Activated CD8-positive, alpha-beta memory T cell treated with anti-CD3 and anti-CD28 coated beads, Interleukin-2, amount 50 U/mL, for 1 hour (primary cell): Measurements from ENCODE around the gene BPIFB4.

ENCODE experiments used
- DNase-seq: peaks from one replicate; pipeline ENCODE4 v3.0.0-alpha.2; 2020; ENCODE audit errors: extremely low read depth

BPIFB4 gene

DNA sequence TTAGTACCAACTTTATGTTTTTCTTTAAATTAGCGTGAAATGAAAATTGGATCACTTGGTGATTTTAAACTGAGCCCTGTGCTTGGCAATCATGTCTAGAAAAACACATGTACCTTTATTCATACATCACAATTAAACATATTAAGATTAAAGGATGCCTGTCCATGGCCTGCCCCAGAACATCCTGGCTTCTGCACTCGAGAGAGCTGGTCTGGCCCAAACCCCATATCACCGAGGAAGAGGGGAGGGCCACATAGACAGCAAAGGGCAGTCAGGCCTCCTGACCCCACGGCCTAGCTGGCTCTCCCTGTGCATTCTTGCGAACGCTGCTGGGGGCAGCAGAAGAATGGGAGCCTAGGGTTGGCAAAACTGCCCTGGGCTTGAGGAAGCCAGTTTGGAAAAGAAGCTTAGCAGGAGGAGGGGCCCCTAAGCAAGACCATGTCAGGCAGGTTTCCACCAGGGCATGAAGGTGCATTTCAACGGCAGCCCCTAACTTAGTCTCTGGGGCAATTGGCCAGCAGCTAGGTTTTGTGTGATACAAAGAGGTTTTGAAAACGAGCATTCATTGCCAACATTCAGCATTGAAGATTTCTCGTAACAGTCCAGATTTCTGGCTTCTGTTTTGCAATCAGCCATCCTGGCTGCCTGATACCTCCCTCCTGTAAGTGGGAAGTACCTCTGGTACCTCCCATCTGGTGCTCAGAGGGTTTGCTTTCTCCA is 17.2 kb upstream of the BPIFB4 start:
- no peak for DNase-seq

DNA sequence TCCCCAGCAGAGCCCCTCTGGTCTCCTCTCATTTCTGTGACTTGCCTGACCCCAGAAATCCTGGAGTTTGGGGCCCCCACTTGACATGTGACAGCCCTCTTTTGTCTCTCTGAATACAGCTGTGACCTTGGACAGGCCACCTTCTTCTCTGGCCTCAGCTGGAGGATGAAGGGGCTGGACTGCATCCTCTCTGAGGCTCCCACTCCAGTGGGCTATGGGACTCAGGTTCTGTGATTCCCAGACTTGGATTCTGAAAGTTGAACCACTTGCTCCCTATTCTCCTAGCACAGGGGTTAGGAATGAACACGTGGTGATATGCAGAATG is 16.7 kb upstream of the BPIFB4 start:
- no peak for DNase-seq

DNA sequence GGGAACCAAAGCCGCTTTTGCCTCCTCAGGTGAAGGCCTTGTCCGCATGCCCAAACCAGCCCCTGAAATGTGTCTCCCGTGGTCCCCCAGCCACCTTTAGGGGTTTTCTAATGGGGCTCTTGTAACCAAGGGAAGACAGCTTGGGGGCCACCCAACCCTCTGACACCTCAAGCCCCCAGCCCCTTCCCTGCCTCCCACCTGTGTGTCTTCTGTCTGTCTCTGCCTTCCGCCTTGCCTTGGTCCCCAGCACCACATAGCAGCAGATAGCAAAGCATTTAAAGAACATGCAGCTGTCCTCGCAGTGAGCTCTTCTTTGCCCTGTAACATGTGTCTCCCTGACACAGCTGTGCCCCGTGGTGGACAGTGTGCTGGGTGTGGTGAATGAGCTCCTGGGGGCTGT is 16.2 kb upstream of the BPIFB4 start:
- DNase-seq: no peak

DNA sequence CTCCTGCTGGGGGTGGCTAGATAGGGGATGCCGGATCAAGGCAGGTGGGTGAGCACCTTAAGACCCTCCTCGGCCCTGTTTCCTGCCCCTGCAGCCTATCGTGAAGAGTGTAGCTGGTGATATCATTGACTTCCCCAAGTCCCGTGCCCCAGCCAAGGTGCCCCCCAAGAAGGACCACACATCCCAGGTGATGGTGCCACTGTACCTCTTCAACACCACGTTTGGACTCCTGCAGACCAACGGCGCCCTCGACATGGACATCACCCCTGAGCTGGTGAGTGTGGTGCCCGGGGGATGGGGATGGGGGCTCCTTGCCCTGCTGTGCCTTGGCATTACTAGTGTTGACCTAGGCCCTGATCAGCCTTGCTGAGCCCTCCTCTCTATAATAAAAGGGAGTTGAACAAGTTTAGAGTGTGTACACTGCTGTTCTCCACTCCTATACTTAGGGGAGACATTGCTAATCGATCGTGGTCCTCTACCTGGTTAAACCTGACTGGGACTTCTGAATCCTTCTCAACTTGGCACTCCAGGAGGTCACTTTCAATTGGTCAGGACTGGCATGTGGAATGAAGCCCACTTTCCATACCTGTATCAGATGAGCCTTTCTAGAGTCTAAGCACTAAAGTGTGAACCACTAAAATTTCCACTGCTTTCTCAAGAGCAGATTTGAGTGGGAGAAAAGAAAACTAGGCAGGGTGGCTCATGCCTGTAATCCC is 14.7 kb upstream of the BPIFB4 start:
- no peak for DNase-seq

DNA sequence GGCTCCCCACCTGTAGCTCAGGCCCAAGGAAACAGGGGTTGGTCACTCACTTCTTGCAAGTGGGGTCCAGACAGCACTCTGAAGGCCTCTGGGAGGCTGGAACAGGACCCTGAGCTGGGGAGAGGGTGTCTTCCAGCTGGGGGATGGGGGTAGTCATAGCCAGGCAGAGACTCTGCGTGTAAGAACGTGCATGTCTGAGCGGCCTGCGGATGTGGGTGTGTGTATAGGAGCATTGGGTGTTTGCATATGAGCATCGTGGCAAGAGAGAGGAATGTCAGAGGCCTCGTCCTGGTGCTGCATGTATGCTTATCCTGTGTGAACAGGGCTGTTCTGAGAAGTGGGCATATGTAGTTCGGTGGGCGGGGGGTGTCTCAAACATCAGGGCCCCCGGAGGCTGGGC is 13.7 kb upstream of the BPIFB4 start:
- DNase-seq: no peak

DNA sequence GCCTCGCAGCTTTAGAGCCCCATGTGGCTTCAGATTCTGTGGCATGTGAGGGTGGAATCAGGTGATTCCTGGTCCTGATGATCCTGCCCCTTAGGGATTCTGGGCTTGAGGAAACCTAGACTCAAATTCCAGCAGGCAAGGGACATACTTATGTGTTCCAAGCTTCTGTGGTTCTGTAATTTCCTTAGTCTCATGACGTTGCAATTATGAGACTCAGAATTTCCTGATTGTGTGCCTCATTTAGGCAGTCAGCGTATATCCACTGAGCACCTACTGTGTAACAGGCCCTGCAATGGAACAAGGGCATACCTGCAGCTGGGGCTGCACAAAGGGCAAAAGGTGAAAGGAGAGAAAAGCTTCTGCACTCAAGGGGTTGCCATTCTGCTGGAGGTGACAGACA is 11.6 kb upstream of the BPIFB4 start:
- DNase-seq: no peak

DNA sequence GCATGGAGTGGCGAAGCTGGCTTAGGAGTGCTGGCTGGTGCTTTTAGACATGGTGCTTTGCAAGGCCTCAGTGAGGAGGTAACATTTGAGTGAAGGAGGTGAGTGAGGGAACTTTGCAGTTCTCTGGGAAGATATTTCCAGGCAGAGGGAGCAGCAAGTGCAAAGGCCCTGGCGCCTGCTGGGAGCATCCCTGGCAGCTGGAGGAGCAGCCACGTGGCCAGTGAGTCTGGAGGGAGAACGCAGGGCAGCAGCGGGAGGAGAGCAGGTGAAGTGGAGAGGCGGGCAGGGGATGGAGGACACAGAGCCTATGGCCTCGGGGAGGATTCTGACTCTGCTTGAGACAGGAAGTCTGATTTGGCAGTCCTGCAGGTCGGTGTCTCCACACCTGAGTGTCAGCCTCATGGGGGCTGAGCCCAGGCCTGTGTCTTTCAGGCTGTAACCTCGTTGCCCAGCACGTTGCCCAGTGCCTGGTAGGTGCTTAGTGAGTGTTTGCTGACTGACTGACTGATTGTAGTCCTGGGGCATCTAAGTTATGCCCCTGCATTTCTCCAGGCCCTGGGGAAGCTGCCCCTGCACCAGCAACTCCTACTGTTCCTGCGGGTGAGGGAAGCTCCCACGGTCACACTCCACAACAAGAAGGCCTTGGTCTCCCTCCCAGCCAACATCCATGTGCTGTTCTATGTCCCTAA is 11.0 kb upstream of the BPIFB4 start:
- no peak for DNase-seq

DNA sequence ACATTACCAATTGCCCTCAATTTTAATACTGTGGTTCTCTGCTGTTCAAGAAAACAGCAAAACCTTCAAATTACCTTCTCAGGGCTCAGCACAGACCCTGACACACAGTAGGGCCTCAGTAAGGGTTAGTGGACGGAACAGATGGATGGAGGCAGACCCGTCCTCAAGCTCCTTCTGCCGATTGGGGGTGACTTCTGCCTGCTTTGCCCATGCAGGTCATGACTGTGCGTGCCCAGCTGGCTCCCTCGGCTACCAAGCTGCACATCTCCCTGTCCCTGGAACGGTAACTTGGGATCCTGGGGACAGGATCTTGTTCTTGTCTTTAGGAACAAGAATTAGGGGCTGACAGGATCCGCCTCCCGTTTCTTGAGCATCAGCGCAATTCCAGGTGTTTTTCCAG is 9.8 kb upstream of the BPIFB4 start:
- DNase-seq: no peak

DNA sequence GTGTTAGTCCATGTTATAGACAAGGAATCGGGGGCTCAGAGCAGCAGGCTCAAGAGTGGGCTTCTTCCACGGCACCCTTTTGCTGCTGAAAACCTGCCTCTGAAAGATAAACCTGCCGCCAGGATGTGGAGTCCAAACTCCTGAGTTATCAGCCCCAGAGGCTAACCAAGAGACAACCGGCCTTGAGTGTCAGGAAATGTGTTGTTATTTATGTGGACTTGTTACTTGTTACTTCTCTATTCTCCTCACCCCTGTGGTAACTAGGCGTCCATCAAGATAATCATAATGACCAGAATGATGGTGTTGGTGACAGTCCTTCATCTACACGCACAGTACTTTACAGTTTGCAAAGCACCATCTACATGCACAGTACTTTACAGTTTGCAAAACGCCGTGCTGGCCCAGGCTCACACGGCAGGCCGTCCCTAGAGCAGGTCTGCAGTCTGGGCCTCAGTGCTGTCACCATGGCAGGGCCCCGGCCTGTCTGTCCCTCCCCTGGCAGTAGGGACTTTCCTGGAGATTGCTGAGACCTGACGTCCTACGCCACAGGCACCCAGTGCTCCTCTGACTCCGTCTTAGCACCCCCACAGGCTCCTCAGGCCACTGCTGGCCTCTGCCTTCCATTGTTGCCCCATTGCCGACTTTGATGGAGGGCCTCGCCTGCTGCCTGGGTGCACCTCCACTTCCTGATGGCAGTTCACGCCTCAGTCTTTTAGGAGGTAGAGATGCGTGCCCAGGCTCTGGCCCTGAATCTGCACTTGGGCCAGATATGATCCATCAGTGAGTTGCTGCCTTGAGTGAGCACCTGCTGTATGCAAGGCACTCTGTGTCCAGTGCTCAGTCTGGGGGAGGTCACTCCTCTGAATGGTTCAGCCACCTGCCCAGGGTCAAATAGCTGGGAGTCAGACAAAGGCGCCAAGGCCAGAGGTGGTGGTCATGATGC is 9.1 kb upstream of the BPIFB4 start:
- no peak for DNase-seq

DNA sequence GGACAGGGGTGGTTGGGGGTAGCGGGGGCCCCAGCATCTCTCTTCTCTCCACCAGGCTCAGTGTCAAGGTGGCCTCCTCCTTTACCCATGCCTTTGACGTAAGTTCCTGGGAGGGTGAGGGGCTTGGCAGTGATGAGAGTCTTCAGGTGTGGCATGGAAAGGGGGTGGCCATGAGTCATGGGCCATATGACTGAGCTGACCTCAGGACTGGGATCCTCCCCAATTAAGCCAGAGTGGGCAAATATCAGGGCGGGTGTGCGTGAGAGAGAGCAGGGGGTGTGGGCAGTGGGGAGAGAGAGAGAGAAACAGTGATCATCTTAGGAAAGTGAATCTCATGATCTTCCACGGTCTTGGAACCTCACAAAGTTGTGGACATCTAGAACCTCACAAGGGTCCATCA is 8.2 kb upstream of the BPIFB4 start:
- DNase-seq: no peak

DNA sequence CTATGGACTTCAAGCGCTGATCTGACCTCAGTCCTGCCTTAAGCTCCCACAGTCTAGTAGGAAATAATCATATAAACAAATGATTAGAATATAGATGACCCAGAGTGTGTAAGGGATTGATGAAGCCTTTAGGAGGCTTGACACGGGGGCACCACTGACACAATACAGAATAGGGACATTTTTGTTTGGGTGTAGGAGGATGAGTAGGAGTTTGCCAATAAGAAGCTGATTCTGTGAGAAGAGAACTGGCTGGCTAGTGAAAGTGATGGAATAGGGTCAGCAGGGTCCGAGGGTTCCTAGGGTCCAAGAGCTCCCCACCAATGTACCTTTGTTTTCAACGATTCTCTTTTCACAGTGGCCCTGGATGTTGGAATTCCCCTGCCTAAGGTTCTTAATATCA is 7.1 kb upstream of the BPIFB4 start:
- no peak for DNase-seq

DNA sequence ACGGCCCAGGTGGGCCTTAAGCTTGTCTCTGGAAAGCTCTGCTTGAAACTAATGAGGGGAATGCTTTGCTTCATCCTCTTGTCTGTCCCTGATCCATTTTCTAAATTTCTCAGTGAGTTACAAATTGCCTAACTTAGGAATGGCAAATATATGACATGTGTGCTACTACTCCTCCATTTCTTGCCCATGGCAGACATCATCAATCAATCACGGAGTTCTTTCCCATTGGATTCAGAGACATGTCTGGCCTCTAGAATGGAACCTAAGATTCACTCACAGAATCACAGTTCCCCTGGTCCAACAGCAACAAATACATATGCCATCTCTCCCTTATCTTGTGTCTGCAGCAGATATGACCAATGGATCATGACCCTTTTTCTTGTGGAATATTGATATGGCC is 6.6 kb upstream of the BPIFB4 start:
- no peak for DNase-seq

DNA sequence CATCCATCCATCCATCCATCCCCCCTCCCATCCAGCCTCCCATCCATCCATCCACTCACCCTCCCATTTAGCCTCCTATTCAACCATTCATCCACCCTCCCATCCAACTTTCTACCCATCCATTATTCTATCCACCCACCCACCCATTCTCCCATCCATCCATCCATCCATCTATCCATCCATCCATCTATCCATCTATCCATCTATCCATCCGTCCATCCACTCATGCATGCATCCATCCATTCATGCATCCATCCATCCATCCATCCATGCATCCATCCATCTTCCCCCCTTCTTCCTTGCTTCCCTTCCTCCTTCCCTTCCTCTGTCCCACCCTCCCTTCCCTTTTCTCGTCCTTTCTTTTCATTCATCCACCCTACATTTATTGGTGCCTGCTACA is 4.8 kb upstream of the BPIFB4 start:
- no peak for DNase-seq

DNA sequence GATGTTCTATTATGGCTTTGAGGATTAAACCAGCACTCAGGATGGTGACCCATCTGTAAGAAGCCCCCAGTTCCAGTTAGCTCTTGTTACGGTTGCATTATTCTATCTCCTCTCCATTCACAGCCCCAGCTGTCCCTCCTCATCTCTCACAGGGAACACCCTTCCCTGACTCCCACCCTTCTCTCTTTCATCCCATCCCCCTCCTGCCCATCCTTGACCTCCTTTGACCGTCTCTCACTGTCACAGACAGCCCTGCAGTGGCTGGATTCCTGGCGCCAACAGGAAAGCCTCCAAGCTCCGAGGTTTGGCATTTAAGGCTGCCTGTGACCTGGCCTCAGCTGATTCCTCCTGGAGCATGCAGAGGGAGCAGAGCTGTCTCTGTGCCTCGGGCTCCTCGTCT is 4.2 kb upstream of the BPIFB4 start:
- no peak for DNase-seq

DNA sequence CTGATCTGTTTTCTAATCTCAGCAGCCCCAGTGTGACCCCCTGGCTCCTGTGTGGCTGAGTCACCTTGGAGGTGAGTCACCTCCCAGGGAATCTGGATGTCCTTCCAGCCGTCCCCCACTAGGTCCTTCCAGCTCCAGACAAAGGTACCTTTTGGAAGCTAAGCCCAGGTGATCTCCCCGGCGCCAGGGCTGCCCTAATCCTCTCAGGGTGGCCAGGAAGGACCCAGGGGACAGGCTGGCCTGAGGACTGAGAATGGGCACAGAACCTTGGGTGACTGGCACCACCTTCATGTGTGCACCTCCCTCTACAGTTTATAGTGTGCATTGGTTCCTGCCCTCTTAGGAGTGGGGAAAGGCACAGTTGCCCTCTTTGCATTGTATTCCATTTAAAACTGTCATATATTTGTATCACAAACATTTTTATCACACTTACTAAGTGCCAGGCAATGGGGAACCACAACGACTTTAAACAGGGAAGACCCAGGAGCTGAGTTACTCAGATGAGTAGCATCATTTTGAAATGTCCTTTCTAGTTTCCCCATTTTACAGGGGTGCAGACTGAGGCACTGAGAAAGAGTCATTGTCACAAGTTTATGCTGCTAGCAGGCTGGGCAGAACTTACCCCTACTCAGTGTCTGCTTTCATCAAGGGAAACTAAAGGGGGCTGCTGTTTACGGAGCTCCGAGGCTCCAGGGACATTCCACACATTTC is 2.6 kb upstream of the BPIFB4 start:
- no peak for DNase-seq

DNA sequence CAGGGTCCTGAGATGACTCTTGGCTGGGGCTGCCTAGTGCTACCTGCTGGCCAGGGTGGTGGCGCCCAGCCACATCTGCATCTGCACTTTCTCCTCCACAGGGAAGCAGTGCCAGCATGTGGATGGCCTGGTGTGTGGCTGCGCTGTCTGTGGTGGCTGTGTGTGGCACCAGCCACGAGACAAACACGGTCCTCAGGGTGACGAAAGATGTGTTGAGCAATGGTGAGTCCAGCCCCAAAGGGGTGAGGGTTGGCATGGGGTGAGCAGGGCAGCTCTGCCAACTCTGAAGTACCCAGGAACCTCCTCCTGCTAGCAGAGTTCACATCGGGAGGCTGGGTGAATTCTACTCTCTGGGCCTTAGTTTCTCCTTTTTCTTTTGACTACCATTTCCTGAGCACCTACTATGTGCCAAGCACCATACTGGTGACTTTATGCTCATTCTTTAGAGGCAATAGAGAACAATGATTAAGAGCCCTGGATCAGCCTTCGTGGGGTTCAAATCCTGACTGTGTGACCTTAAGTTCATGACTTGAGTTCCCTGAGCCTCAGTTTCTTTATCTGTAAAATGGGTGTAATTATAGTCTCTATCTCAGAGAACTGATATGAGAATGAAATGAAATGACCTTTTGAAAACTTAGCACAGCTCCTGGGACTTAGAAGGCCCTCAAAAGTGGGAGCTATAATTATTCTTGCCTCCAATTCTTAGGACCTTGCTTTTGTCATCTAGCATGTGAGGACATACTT is 2.1 kb downstream of the BPIFB4 start:
- DNase-seq: no peak

DNA sequence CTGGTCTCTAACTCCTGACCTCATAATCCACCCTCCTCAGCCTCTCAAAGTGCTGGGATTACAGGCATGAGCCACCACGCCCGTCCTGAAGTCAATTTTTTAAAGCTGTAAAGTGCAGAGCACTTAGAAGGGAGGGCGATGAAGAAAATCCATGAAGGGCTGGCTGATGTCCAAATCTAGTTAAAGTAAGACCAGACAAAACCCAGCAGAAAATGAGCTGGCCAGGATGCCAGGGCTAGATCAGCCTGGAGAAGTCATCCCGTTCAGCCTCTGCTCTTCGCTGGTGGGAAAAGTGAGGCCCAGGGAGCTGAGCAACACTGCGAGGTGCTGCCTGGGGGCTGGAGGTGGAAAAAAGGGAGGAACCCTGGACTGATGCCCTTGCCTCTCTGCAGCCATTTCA is 3.1 kb downstream of the BPIFB4 start:
- no peak for DNase-seq

DNA sequence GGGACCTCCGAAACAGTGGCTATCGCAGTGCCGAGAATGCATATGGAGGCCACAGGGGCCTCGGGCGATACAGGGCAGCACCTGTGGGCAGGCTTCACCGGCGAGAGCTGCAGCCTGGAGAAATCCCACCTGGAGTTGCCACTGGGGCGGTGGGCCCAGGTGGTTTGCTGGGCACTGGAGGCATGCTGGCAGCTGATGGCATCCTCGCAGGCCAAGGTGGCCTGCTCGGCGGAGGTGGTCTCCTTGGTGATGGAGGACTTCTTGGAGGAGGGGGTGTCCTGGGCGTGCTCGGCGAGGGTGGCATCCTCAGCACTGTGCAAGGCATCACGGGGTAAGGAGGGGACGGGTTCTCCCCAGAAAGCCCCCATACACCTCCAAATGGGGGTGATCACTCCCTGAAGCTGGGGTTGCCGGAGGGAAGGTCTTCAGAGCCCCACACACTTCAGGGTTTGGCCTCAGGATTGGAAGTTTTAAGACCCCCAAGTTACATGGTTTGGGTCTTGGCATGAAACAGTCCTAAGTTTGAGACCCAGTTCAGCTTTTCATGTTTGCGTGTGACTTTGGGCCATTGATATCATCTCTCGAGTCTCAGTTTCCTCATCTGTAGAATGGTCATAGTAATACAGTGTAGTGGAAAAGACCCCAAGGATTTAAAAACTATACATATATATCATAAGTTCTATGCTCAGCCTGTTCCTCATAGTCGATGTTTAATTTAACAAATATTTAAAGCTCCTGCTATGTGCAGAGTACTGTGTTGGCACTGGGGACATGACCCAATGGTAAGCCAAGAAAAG is 4.3 kb downstream of the BPIFB4 start:
- DNase-seq: no peak

DNA sequence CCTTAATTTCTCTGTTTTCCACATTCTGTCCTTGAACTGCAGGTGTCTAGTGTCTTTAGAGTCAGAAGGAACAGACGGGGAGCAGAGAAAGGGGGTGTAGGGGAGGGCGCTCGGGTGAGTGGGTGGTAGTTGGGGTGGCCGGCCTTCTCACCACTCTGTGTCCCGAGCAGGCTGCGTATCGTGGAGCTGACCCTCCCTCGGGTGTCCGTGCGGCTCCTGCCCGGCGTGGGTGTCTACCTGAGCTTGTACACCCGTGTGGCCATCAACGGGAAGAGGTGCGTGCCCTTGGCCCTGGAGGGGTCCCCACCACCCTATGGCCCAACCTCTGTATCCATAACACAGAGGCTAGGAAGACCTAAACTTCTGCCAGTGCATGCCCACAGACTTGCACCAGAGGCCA is 5.3 kb downstream of the BPIFB4 start:
- DNase-seq: no peak
